Effector memory CD8-positive, alpha-beta T cell (primary cell): ENCODE data around the gene NAV1.

ENCODE experiments used
- ATAC-seq: fragments of 150-1000 bp; cut with Tn5 transposase; replicated peaks from 2 replicates; pipeline ENCODE4 v1.10.0; 2021; ENCODE audit warnings: mild to moderate bottlenecking, moderate library complexity
- DNase-seq, 3 experiments: peaks; one replicate each; pipeline ENCODE4 v3.0.0; 2021
- H3K27ac Mint-ChIP-seq, 2 donors: one replicate each; pipeline ENCODE4 v1.8.0; 2022; ENCODE audit warnings: mild to moderate bottlenecking in 2 of 2, mixed read lengths in 2 of 2, moderate library complexity in 2 of 2
- H3K27me3 Mint-ChIP-seq, 2 donors: one replicate each; pipeline ENCODE4 v1.8.0; 2022; ENCODE audit warnings: mixed read lengths in 2 of 2
- H3K36me3 Mint-ChIP-seq: one replicate; pipeline ENCODE4 v1.8.0; 2022; ENCODE audit warnings: mild to moderate bottlenecking, moderate library complexity, mixed read lengths; ENCODE audit not compliant: insufficient read depth
- H3K4me1 Mint-ChIP-seq, 2 donors: one replicate each; pipeline ENCODE4 v1.8.0; 2022; ENCODE audit warnings: low read depth in 2 of 2, mixed read lengths in 2 of 2
- H3K4me3 Mint-ChIP-seq, 2 donors: one replicate each; pipeline ENCODE4 v1.8.0; 2022; ENCODE audit warnings: mild to moderate bottlenecking in 2 of 2, mixed read lengths in 2 of 2, moderate library complexity in 2 of 2
- H3K9me3 Mint-ChIP-seq, 2 donors: one replicate each; pipeline ENCODE4 v1.8.0; 2022; ENCODE audit warnings: mixed read lengths in 2 of 2

Gene NAV1

DNA sequence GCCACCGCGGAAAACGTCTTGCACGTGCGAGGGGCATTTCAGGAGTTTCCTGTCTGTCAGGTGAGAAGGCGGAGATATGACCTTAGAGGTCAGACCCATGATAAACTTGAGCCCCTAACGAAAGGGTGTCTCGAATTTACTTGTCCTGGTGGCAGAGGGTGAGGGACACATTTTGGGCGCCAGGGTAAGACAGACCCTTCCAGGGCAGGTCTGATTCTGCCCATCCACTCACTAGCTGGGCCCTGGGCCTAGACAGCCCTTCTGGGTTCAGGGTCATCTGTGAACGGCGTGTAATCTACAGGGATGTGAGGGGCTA, 31.6 kb upstream of the NAV1 start:
- Mint-ChIP-seq H3K27ac (peak overlapping the region; percentile 91 to 92), H3K9me3 (no peaks in the 10 kb centered on the region), H3K4me1 (peaks cover 30 to 34% of the 10 kb centered on the region in 2 donors), H3K27me3 (no peaks in the 10 kb centered on the region), H3K4me3 (peak overlapping the region; percentile 89 to 90), H3K36me3 (peaks cover 12% of the 10 kb centered on the region)
- ATAC-seq, result no peak
- no peak for DNase-seq

DNA sequence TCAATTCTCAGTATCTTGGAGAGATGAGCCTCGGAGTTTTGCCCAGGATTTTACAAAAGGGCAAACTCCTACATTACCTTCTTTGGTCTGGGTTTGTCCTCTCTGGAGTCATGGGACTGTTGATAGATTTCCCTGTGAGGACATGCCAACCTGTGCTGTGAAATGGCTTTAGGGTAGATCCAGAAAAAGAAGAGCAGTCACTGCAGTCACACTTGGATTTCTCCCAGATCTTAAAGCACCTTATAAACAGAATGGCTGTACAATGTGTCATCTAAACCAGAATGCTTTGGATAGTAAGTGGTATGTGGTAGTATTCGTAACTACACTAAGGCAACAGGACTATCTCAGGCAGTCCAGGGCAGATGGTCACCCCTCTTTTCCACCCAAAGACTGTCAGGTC, 30.1 kb upstream of the NAV1 start:
- no peak overlapping the region for H3K4me3 Mint-ChIP-seq
- peaks cover 27% of the 10 kb centered on the region in 2 donors for H3K4me1 Mint-ChIP-seq
- no peak for DNase-seq
- H3K27me3 Mint-ChIP-seq, result no peaks in the 10 kb centered on the region
- H3K36me3 Mint-ChIP-seq, result peaks cover 7% of the 10 kb centered on the region
- no peak for ATAC-seq
- no peak overlapping the region for H3K27ac Mint-ChIP-seq
- H3K9me3 Mint-ChIP-seq, result no peaks in the 10 kb centered on the region

DNA sequence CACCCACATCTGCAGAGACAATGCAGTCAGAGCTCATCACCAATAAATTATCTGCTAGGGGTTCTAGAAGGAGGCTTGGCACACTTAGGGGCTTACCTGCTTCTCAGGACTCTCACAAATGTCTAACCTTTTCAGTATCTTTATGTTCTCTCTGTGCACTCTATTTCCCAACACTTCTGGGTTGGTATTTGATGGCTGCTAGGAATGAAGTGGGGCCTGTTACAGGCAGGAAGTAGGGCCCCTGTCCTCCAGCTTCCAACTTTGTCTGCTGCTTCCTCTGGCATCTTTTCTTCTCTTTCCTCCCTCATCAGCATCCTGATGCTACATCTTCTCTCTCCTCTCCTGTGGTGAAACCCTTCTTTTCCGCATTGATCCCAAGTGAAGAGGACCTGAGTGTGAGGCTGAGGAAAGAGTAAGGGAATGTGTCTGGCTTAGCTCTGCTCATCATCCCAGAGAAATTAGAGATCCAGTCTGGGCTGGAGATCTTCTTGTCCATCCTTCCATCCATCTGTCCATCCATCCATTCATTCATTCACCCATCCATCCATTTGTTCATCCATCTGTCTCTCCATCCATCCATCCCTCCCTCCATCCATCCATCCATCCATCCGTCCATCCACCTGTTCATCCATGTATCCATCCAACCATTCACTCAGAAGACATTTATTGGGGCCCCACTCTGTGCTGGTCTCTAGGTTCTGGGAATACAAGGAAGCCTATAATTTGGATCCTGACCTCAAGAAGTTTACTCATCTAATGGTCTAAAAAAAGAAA, 29.1 kb upstream of the NAV1 start:
- H3K36me3 Mint-ChIP-seq, result peaks cover 7% of the 10 kb centered on the region
- no peaks in the 10 kb centered on the region for H3K9me3 Mint-ChIP-seq
- peaks cover 24% of the 10 kb centered on the region in 2 donors for H3K4me1 Mint-ChIP-seq
- peak overlapping the region in 1 of 2 donors; percentile 68 for H3K27ac Mint-ChIP-seq
- H3K4me3 Mint-ChIP-seq, result no peak overlapping the region
- ATAC-seq, result no peak
- DNase-seq, result no peak
- H3K27me3 Mint-ChIP-seq, result no peaks in the 10 kb centered on the region

DNA sequence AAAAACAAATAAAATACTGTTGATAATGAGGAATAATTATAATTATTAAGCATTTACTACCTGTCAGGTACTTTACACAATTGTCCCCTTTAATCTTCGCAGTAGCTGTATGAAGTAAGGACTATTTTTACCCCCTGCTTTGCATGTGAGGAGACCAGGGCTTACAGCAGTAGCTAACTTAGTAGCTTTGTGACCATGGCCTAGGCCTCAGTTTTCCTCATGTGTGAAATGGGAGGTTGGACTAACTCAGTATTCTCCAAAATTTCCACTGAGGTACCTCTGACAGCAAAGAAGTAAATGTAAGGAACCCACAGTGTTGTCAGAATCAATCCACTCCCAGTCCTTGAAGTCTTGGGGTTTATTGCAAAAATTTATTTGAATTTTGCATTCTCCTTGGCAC, 28.2 kb upstream of the NAV1 start:
- Mint-ChIP-seq H3K27ac (no peak overlapping the region), H3K4me3 (no peak overlapping the region), H3K9me3 (no peaks in the 10 kb centered on the region), H3K4me1 (peaks cover 16 to 17% of the 10 kb centered on the region in 2 donors), H3K27me3 (no peaks in the 10 kb centered on the region), H3K36me3 (peaks cover 4% of the 10 kb centered on the region)
- DNase-seq (no peak), ATAC-seq (no peak)

DNA sequence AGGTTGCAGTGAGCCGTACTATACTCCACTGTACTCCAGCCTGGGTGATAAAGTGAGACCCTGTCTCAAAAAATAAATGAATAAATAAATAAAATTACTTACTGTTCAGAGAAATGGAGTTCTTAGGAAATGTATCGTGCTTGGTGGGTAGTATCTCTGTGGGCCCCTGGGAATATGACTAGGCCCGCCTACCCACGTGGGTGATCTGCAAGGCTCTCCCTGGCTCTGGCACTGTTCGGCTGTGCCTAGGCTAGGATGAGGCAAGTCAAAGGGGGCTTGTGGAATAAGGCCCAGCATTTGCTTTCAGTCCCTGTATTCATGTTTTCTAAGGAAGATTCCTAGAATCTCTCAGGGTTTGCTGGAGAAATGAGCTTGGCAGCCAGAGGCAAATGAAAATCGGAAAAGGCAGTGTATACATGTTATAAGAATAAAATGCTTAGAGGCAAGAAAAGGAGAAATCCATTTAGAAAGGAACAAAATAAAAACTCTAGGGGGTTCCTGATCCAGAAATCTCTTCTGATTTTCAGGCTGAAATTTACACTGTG, 27.5 kb upstream of the NAV1 start:
- no peak for DNase-seq
- Mint-ChIP-seq H3K9me3 (no peaks in the 10 kb centered on the region), H3K4me1 (peaks cover 8 to 12% of the 10 kb centered on the region in 2 donors)

DNA sequence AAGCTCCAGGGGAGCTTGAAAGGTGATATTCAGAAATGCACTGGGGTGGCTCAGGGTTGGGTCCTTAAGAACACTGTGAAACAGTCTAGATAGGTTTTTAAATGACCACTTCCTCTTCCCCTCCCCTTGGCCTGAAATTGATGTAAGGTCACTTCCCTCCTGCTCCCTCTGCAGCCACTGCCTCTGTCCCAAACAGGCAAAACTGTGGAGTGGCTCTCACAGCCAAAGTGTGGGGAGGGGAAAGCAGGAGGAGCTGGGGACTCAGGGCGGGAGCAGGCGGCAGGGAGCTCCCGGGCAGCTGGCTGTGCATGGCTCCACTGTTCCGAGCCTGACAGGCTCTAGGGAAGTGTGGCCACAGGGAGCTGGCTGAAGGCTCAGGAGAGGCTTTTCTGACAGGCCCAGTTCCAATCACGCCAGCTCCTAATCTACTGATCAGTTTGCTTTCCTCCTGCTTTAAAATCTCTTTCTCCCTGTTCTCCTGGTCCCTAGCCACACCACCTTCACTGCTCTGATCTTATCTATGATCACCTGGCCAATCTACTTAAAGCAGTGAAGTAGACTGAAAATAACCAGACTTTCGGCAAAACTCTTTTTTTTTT, 26.9 kb upstream of the NAV1 start:
- H3K4me1 Mint-ChIP-seq, result peaks cover 8 to 10% of the 10 kb centered on the region in 2 donors
- no peaks in the 10 kb centered on the region for H3K9me3 Mint-ChIP-seq
- no peaks in the 10 kb centered on the region for H3K36me3 Mint-ChIP-seq
- DNase-seq, result no peak
- H3K27me3 Mint-ChIP-seq, result no peaks in the 10 kb centered on the region
- no peak overlapping the region for H3K4me3 Mint-ChIP-seq
- ATAC-seq, result no peak
- H3K27ac Mint-ChIP-seq, result no peak overlapping the region

More for the DNA sequence above, 27.5 kb upstream of the NAV1 start:
- ATAC-seq, result no peak
- Mint-ChIP-seq H3K4me3 (no peak overlapping the region), H3K36me3 (peaks cover 3% of the 10 kb centered on the region), H3K27ac (no peak overlapping the region), H3K27me3 (no peaks in the 10 kb centered on the region)

DNA sequence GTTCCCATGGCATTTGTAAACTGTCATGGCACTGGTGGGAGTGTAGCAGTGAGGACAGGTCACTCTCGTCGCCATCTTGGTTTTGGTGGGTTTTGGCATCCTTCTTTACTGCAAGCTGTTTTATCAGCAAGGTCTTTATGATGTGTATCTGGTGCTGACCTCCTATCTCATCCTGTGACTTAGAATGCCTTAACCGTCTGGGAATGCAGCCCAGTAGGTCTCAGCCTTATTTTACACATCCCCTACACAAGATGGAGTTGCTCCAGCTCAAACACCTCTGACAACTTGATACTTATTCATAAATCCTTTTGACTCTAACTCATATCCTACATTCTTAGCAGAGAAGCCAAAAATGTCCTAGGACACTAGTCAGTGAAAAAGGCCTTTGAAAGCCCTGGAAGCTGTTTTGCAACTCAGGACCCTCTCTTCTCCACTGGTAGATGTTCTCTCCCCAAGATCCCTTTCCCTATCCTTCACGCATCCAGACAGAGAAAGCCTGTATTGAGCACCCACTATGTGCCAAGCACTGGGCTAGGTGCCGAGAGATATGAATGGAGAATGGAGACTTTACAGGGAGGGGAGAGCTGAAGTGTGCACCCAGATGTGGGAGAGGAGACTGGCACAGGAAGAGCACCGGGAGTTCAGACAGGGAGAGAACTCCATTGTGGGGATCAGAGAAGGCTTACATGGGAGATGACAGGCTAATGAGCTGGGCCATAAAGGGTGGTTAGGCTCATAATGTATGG, 25.3 kb upstream of the NAV1 start:
- Mint-ChIP-seq H3K4me3 (no peak overlapping the region), H3K4me1 (peaks cover 0 to 2% of the 10 kb centered on the region in 2 donors), H3K9me3 (no peaks in the 10 kb centered on the region), H3K27ac (no peak overlapping the region), H3K36me3 (no peaks in the 10 kb centered on the region), H3K27me3 (no peaks in the 10 kb centered on the region)
- DNase-seq (no peak), ATAC-seq (no peak)

DNA sequence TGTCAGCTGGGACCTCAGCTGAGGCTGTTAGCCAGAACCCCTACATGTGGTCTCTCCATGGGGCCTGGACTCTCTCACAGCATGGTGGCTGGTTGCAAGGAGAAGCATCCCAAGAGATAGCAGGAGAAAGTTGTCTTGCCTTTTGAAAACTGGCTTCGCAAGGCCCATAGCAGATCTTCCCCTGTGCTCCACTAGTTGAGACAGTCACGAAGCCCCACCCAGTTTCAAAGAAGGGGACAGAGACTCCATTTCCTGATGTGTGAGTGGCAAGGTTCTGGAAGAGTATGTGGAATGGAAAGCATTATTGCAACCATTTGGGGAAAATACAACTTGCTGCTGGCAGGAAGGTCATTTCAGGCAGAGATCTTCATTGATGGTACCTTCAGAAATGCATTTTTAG, 24.5 kb upstream of the NAV1 start:
- H3K4me3 Mint-ChIP-seq, result no peak overlapping the region
- no peak overlapping the region for H3K27ac Mint-ChIP-seq
- ATAC-seq (no peak), DNase-seq (no peak)
- H3K4me1 Mint-ChIP-seq, result peaks cover 0 to 2% of the 10 kb centered on the region in 2 donors
- H3K36me3 Mint-ChIP-seq, result no peaks in the 10 kb centered on the region
- no peaks in the 10 kb centered on the region for H3K27me3 Mint-ChIP-seq
- no peaks in the 10 kb centered on the region for H3K9me3 Mint-ChIP-seq

DNA sequence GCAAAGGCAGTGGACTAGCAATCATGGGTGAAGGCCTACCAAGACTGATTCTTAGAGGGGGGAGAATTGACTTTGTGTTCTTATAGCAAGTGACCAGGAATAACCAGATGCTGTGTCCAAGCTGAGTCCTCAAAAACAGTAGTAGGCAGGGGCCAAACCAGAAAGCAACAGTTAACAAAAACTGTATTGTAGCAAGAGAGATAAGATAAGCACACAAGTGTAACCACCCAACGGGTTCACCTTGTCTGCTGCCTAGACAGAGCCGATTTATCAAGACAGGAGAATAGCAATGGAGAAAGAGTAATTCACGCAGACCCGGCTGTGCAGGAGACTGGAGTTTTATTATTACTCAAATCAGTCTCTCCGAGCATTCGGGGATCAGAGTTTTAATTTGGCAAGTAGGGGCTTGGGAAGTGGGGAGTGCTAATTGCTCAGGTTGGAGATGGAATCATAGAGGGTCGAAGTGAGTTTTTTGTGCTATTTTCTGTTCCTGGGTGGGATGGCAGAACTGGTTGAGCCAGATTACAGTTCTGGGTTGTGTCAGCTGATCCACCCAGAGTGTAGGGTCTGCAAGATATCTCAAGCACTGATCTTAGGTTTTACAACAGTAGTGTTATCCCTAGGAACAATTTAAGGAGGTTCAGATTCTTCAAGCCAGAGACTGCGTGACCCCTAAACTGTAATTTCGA, 23.7 kb upstream of the NAV1 start:
- DNase-seq (no peak), ATAC-seq (no peak)
- Mint-ChIP-seq H3K9me3 (no peaks in the 10 kb centered on the region), H3K4me3 (no peak overlapping the region), H3K36me3 (no peaks in the 10 kb centered on the region), H3K27ac (no peak overlapping the region), H3K4me1 (no peaks in the 10 kb centered on the region), H3K27me3 (no peaks in the 10 kb centered on the region)

DNA sequence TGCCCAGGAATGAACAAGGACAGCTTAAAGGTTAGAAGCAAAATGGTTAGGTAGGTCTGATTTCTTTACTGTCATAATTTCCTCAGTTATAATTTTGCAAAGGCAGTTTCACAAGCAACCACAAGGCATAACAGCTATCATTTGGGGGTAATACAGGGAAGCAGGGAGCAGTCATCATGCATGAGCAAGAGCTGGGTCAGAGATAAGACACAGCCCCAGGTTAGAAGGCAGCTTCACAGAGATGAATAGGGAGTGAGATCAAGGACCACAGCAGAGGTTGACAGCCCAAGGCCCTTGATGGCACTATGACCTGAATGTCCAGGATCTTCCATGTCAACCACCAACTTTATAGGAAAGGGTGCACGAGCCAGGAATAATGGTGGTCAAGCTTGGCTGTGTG, 23.0 kb upstream of the NAV1 start:
- Mint-ChIP-seq H3K27me3 (no peaks in the 10 kb centered on the region), H3K4me1 (no peaks in the 10 kb centered on the region), H3K4me3 (no peak overlapping the region), H3K36me3 (no peaks in the 10 kb centered on the region), H3K27ac (no peak overlapping the region), H3K9me3 (no peaks in the 10 kb centered on the region)
- DNase-seq, result no peak
- ATAC-seq, result no peak

DNA sequence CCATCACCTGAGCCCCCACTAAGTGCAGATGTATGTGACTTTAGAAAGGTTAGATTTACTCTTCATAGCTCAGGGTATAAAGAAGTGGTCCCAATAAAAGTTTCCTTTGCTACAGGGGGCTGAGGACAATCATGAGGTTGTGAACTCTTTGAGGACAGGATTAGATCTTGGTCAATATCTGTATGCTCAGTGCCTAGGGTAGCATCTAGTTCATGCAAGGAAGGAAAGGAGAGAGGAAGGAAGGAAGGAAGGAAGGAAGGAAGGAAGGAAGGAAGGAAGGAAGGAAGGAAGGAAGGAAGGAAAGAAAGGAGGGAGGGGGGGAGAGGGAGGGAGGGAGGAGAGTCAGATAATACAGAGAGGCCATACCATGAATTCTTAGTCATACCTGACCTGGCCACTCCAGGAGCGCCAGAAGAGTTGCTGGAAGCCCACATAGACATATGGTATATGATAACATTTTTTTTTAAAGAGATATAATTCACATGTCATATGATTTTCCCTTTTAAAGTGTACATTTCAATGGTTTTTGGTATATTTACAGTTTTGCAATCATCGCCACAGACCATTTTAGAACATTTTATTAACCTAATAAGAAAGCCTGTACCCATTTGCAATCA, 22.3 kb upstream of the NAV1 start:
- DNase-seq, result no peak
- Mint-ChIP-seq H3K9me3 (no peaks in the 10 kb centered on the region), H3K4me1 (no peaks in the 10 kb centered on the region), H3K4me3 (no peak overlapping the region), H3K27ac (no peak overlapping the region), H3K36me3 (peaks cover 4% of the 10 kb centered on the region), H3K27me3 (no peaks in the 10 kb centered on the region)
- no peak for ATAC-seq

DNA sequence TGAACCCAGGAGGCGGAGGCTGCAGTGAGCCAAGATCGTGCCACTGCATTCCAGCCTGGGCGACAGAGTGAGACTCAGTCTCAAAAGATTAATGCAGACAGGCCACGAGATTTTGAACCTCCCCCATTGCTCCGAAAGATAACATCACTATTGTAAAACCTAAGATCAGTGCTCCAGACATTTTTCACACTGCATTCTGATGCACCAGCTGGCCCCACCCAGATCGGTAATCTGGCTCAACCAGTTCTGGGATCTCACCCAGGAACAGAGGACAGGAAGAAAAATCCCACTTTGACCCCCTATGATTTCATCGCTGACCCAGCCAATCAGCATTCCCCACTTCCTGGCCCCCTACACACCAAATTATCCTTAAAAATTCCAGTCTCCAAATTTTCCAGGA, 21.3 kb upstream of the NAV1 start:
- no peak overlapping the region for H3K27ac Mint-ChIP-seq

DNA sequence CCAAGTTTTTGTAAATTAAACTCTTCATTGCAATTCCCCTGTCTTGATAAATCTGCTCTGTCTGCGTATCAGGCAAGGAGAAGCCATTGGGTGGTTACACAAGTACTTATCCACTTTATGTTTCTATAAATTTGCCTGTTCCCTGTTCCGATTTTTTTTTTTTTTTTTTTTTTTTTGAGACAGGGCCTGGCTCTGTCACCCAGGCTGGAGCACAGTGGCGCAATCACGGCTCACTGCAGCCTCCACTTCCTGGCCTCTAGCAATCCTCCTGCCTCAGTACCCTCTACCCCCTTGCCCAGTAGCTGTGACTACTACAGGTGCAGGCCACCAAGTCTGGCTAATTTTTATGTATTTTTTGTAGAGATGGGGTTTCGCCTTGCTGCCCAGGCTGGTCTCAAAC, 20.9 kb upstream of the NAV1 start:
- no peaks in the 10 kb centered on the region for H3K27me3 Mint-ChIP-seq

More for the DNA sequence above, 21.3 kb upstream of the NAV1 start:
- H3K36me3 Mint-ChIP-seq, result peaks cover 9% of the 10 kb centered on the region
- no peak overlapping the region for H3K4me3 Mint-ChIP-seq
- ATAC-seq (no peak), DNase-seq (no peak)
- no peaks in the 10 kb centered on the region for H3K27me3 Mint-ChIP-seq
- H3K4me1 Mint-ChIP-seq, result no peaks in the 10 kb centered on the region
- no peaks in the 10 kb centered on the region for H3K9me3 Mint-ChIP-seq

More for the DNA sequence above, 20.9 kb upstream of the NAV1 start:
- Mint-ChIP-seq H3K4me1 (no peaks in the 10 kb centered on the region), H3K36me3 (peaks cover 9% of the 10 kb centered on the region), H3K9me3 (no peaks in the 10 kb centered on the region), H3K27ac (no peak overlapping the region), H3K4me3 (no peak overlapping the region)
- ATAC-seq (no peak), DNase-seq (no peak)
